GM10266 (cell line): ENCODE measurements around the gene SFI1.

Experiments
- DNase-seq: peaks from one replicate; pipeline ENCODE4 v3.0.0; 2012; ENCODE audit errors: extremely low spot score
- CTCF ChIP-seq: IDR thresholded peaks from 2 replicates; pipeline ENCODE4 v1.5.1; 2012; ENCODE audit warnings: mild to moderate bottlenecking, low read depth; ENCODE audit not compliant: control insufficient read depth, insufficient read depth; ENCODE audit errors: missing control alignments

The SFI1 gene

GRCh38 chr22:31567702-31568101 is 71.4 kb downstream of the SFI1 start:
- TF ChIP-seq CTCF: no peak
- no peak for DNase-seq

- TF ChIP-seq CTCF: no peak
- no peak for DNase-seq
These were observed 72.8 kb downstream of the SFI1 start for GRCh38 chr22:31569126-31569525.

- DNase-seq: no peak
- no peak for TF ChIP-seq CTCF
These were observed 76.6 kb downstream of the SFI1 start for GRCh38 chr22:31572939-31573338.

GRCh38 chr22:31574055-31574670 is 77.8 kb downstream of the SFI1 start:
- no peak for DNase-seq
- no peak for TF ChIP-seq CTCF

GRCh38 chr22:31575190-31575589 is 78.9 kb downstream of the SFI1 start:
- no peak for TF ChIP-seq CTCF
- DNase-seq: no peak

- no peak for TF ChIP-seq CTCF
- DNase-seq: no peak
These were observed 81.4 kb downstream of the SFI1 start for GRCh38 chr22:31577711-31578110.

- TF ChIP-seq CTCF: no peak
- DNase-seq: no peak
These were observed 81.8 kb downstream of the SFI1 start for GRCh38 chr22:31578171-31578570.
